AG04450 (cell line): ENCODE results near the gene SEC24B. TPM values are rescaled to one million over a fixed set of nuclear protein-coding genes. Genes with fewer than 3 reads are reported as not detected.
A peak's percentile ranks its signal among the peaks of the same experiment; 100 is the strongest.

Source experiments
- CTCF ChIA-PET: fragments of 300-600, 350-600 bp; formaldehyde crosslinking; extraction: SDS; loops from one replicate; lab custom pipeline; 2022; ENCODE audit warnings: antibody characterized with exemption, inconsistent platforms; lab: Charles Lee
- POLR2A ChIA-PET: fragments of 350-600 bp; formaldehyde crosslinking; extraction: SDS; loops from one replicate; lab custom pipeline; 2021; ENCODE audit warnings: antibody characterized with exemption, inconsistent platforms; lab: Yijun Ruan, JAX
- DNase-seq: peaks from one replicate; pipeline ENCODE4 v3.0.0-alpha.2; 2011; ENCODE audit warnings: low read depth, low spot score
- H3K27ac ChIP-seq: one replicate; pipeline ENCODE4 v1.5.1; 2012; ENCODE audit warnings: low read depth, low read length, control low read depth
- H3K27me3 ChIP-seq: one replicate; pipeline ENCODE4 v1.6.0; 2012; ENCODE audit warnings: low read length; ENCODE audit not compliant: control insufficient read depth, insufficient read depth
- H3K4me3 ChIP-seq: 2 replicates; pipeline ENCODE4 v1.5.1; 2011; ENCODE audit warnings: mild to moderate bottlenecking, low read depth, low read length, control low read depth
- H3K9me3 ChIP-seq: 2 replicates; pipeline ENCODE4 v1.5.1; 2012; ENCODE audit warnings: low read length; ENCODE audit not compliant: control insufficient read depth, insufficient read depth
- polyA plus RNA-seq: library from polyadenylated mRNA; depleted of rRNA; stranded (reverse); fragments of >200 nt; gene quantifications from 2 replicates; pipeline ENCODE4 v1.2.3, GENCODE V29; 2011
- TF ChIP-seq, protein P1 (sequence below): IDR thresholded peaks from 2 replicates; pipeline ENCODE4 v1.5.1; 2011; ENCODE audit warnings: low read depth, low read length, control low read depth, inconsistent platforms

SEC24B gene
- polyA plus RNA-seq, 1 experiment, result 55.9 TPM

GRCh38 chr4:109532182-109532581 is 98.6 kb downstream of the SEC24B start:
- TF ChIP-seq, protein P1, sequence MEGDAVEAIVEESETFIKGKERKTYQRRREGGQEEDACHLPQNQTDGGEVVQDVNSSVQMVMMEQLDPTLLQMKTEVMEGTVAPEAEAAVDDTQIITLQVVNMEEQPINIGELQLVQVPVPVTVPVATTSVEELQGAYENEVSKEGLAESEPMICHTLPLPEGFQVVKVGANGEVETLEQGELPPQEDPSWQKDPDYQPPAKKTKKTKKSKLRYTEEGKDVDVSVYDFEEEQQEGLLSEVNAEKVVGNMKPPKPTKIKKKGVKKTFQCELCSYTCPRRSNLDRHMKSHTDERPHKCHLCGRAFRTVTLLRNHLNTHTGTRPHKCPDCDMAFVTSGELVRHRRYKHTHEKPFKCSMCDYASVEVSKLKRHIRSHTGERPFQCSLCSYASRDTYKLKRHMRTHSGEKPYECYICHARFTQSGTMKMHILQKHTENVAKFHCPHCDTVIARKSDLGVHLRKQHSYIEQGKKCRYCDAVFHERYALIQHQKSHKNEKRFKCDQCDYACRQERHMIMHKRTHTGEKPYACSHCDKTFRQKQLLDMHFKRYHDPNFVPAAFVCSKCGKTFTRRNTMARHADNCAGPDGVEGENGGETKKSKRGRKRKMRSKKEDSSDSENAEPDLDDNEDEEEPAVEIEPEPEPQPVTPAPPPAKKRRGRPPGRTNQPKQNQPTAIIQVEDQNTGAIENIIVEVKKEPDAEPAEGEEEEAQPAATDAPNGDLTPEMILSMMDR, result no peak
- CTCF ChIA-PET, result no interaction called here
- POLR2A ChIA-PET, result no interaction called here
- no peak overlapping the region for H3K4me3 ChIP-seq
- H3K9me3 ChIP-seq, result no peaks in the 10 kb centered on the region
- H3K27me3 ChIP-seq, result no peaks in the 10 kb centered on the region
- H3K27ac ChIP-seq, result no peak overlapping the region
- no peak for DNase-seq

DNA sequence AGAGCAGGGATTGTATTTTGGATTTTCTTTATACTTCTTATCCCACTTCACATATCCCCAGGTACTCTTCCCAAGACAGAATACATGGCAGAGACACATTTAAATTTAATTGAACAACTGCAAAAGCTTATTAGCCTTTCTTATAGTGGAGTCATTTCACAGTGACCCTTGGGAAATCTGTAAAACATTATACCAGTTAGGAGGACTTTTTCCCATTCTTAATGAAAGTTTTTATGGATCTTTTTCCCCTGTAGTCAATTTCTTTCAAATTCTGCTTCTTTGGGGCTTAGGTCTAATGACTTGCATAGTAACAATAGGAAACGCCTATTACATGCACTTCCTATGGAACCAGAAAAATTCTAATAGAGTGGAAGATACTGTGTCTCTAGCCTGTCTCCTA is 111.8 kb downstream of the SEC24B start:
- Histone ChIP-seq H3K9me3 (no peaks in the 10 kb centered on the region), H3K27me3 (no peaks in the 10 kb centered on the region), H3K27ac (no peak overlapping the region), H3K4me3 (no peak overlapping the region)
- ChIA-PET POLR2A (no interaction called here), CTCF (no interaction called here)
- TF ChIP-seq, protein P1, result no peak
- no peak for DNase-seq

DNA sequence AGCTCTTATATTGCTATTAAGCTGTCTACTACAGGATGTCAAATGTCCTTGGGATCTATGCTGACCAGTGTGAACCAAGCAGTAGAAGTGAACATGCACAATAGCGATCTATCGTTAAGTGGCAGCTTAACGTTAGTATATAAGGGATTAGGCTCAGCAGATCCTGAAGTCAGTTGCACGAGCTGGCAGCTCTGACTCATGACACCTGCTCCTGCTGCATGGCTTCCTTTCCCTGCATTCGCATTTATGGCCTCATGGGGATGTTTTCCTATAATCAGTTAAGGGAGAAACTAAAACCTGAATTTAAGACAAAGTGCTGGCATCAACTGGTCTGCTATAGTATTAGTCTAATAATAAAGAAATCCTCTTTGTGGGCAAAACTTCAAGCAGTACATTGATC is 113.8 kb downstream of the SEC24B start:
- TF ChIP-seq, protein P1, result no peak
- ChIA-PET CTCF (interaction anchor here (1.1 kb wide), 1 partner anchor 12 kb away, joined by 3 read pairs; no protein-coding TSS in a partner anchor), POLR2A (interaction anchor here (0.6 kb wide), 1 partner anchor 96 kb away, joined by 3 read pairs; no protein-coding TSS in a partner anchor)
- H3K27ac ChIP-seq, result no peak overlapping the region
- no peak overlapping the region for H3K4me3 ChIP-seq
- no peaks in the 10 kb centered on the region for H3K27me3 ChIP-seq
- H3K9me3 ChIP-seq, result no peaks in the 10 kb centered on the region
- DNase-seq, result no peak

GRCh38 chr4:109548655-109549054 is 115.0 kb downstream of the SEC24B start:
- Histone ChIP-seq H3K4me3 (no peak overlapping the region), H3K9me3 (no peaks in the 10 kb centered on the region), H3K27ac (peak overlapping the region; percentile 35), H3K27me3 (no peaks in the 10 kb centered on the region)
- CTCF ChIA-PET, result no interaction called here
- TF ChIP-seq, protein P1, result no peak
- peak; percentile 45 for DNase-seq
- POLR2A ChIA-PET, result no interaction called here

- ChIA-PET POLR2A (no interaction called here), CTCF (no interaction called here)
- Histone ChIP-seq H3K4me3 (no peak overlapping the region), H3K9me3 (peaks cover 2% of the 10 kb centered on the region; the same call in 1 of the 2 replicates), H3K27me3 (no peaks in the 10 kb centered on the region), H3K27ac (no peak overlapping the region)
- TF ChIP-seq, protein P1, result no peak
- DNase-seq, result no peak
These were observed 118.6 kb downstream of the SEC24B start for GRCh38 chr4:109552237-109552636.
